ENCODE measurements around the gene QPCTL.
"Not testable (repeated sequence)": the region's sequence is repeated elsewhere in the genome, so short reads cannot be mapped to it uniquely, and the experiment has no call there.

The QPCTL gene

GRCh38 chr19:45747513-45747912 lies 55.0 kb downstream of the QPCTL start:
- Mint-ChIP-seq H3K9me3 (no peaks in the 10 kb centered on the region), H3K36me3 (ENCODE audit: low read depth) (no peaks in the 10 kb centered on the region), H3K27me3 (ENCODE audit: low read depth, poor library complexity) (peaks cover 9% of the 10 kb centered on the region), H3K4me1 (peaks cover 19% of the 10 kb centered on the region), H3K4me3 (no peak overlapping the region), H3K27ac (no peak overlapping the region)
- no peak for DNase-seq
- TF ChIP-seq CTCF (IDR thresholded peaks at IDR 0.05): no peak

- H3K36me3 Mint-ChIP-seq (ENCODE audit: low read depth); H3K4me3 Mint-ChIP-seq; H3K9me3 Mint-ChIP-seq; H3K27me3 Mint-ChIP-seq (ENCODE audit: low read depth, poor library complexity); DNase-seq; H3K27ac Mint-ChIP-seq: not testable (repeated sequence)
- H3K4me1 Mint-ChIP-seq: peaks cover 21% of the 10 kb centered on the region
Observed at GRCh38 chr19:45751483-45751882, 59.0 kb downstream of the QPCTL start.

GRCh38 chr19:45752639-45753038 lies 60.2 kb downstream of the QPCTL start:
- Mint-ChIP-seq H3K27ac (peak overlapping the region; percentile 24), H3K4me3 (no peak overlapping the region), H3K4me1 (peaks cover 25% of the 10 kb centered on the region), H3K27me3 (ENCODE audit: low read depth, poor library complexity) (peaks cover 9% of the 10 kb centered on the region), H3K9me3 (no peaks in the 10 kb centered on the region), H3K36me3 (ENCODE audit: low read depth) (no peaks in the 10 kb centered on the region)
- DNase-seq: no peak
- no peak for TF ChIP-seq CTCF (IDR thresholded peaks at IDR 0.05)

GRCh38 chr19:45753548-45753947 lies 61.1 kb downstream of the QPCTL start:
- Mint-ChIP-seq H3K4me1 (peaks cover 24% of the 10 kb centered on the region), H3K4me3 (no peak overlapping the region), H3K27ac (no peak overlapping the region), H3K9me3 (no peaks in the 10 kb centered on the region), H3K27me3 (ENCODE audit: low read depth, poor library complexity) (peaks cover 12% of the 10 kb centered on the region), H3K36me3 (ENCODE audit: low read depth) (no peaks in the 10 kb centered on the region)
- TF ChIP-seq CTCF (IDR thresholded peaks at IDR 0.05): no peak
- DNase-seq: peak; percentile 49
